CD4-positive, alpha-beta T cell treated with Interleukin-21 for 1 hour (primary cell): Measurements from ENCODE around the gene ZGRF1.
"Not testable (repeated sequence)": the region's sequence is repeated elsewhere in the genome, so short reads cannot be mapped to it uniquely, and the experiment has no call there.

Experiments used
- DNase-seq: peaks from one replicate; pipeline ENCODE4 v3.0.0-alpha.2; 2020

ZGRF1 gene, protein sequence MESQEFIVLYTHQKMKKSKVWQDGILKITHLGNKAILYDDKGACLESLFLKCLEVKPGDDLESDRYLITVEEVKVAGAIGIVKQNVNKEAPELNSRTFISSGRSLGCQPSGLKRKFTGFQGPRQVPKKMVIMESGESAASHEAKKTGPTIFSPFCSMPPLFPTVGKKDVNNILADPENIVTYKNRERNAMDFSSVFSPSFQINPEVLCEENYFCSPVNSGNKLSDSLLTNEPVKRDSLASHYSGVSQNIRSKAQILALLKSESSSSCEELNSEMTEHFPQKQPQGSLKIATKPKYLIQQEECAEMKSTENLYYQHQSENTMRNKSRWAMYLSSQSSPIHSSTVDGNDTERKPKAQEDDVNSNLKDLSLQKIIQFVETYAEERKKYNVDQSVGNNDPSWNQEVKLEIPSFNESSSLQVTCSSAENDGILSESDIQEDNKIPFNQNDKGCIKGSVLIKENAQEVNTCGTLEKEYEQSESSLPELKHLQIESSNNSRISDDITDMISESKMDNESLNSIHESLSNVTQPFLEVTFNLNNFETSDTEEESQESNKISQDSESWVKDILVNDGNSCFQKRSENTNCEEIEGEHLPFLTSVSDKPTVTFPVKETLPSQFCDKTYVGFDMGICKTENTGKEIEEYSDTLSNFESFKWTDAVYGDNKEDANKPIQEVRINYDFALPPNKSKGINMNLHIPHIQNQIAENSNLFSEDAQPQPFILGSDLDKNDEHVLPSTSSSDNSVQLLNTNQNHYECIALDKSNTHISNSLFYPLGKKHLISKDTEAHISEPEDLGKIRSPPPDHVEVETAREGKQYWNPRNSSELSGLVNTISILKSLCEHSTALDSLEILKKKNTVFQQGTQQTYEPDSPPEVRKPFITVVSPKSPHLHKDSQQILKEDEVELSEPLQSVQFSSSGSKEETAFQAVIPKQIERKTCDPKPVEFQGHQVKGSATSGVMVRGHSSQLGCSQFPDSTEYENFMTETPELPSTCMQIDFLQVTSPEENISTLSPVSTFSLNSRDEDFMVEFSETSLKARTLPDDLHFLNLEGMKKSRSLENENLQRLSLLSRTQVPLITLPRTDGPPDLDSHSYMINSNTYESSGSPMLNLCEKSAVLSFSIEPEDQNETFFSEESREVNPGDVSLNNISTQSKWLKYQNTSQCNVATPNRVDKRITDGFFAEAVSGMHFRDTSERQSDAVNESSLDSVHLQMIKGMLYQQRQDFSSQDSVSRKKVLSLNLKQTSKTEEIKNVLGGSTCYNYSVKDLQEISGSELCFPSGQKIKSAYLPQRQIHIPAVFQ (N-terminal part only)

DNA sequence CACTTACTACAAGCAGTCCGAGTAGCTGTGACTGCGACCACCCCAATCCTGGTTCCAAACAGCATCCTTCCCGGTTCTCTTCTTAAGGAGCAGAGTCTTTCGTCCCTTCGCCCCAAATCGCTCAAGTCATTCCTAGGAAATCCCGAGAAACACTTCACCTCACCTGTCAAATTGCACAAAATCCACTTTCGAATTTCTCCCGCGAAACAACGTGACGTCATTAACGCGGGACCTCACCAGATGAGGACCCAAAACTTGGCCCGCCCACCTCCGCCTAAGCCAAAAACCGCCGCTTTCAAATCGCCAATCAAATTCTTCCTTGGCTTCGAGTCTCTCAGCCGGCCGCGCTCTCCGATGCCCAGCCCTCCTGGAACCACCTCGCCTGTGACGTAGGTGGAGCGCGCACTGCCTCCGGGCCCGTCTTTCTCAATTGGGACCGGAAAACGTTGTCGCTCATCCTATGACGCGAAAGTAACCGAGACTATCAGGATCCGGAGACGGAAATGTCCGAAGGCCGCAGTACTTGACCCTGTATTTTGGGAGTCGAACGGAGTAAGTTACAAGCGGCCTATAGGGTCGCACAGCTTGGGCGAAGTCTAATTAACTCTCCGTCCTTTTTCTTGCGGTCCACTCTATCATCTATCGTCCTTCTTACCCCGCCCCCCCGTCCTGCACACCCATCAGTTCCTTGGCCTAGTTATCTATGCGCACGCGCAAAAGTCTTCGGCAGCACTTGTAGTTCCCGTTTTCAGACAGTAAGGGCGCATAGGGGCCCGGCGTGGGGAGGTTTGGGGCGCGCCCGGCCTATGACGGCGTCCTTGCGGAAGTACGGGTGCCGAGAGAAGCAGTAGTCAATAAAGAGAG, at the start of gene ZGRF1, which contains the start of gene LARP7:
ZGRF1 (minus strand) TSS at position 222 of the 864 bp plus-strand sequence. CDS start 3,733 bp downstream, outside the sequence.
LARP7 (plus strand) TSS at position 456 of the 864 bp plus-strand sequence. CDS start 7,527 bp downstream, outside the sequence.
- peak; percentile 99 for DNase-seq

DNA sequence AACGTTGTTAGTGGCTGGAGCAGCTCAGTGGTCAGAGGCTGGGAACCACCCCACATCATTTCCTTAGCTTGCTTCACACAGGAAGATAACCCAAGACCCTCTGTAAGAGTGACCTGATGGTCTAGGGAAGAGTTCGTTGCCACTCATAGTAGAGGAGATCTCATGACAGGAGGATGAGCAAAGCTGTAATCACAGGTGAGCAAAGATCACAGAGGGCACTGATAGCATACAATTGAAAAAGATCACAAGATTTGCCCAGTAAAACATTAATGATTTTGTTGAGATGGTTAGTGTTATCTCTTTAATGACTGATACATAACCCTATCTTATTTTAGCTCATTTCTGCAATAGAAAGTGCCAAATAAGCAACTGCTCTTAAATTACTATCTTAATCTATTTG, 44.3 kb upstream of the ZGRF1 start:
- DNase-seq = no peak

DNA sequence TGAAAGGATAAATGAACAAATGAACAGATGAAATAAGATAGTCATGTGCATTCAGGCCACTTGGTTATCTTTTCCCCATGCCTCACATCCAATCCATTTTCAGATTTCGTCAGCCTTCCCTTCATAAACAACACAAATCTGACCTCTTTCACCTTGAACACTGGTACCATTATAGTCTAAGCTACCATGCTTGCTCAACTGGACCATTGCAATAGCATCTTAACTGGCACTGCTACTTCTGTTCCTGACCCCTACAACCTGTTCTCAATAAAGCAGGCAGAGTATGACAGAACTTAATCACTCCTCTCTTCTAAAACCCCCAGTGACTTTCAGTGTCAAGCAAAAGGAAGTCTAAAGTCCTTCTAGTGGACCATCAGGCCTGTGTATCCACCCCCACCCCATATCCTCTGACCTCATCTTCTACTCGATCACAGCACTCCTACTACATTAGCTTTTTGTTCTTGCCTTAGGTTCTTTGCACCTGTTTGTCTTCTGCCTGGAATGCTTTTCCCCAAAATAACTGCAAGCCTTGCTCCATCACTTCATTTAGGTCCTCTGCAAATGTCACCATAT, 40.9 kb upstream of the ZGRF1 start:
- no peak for DNase-seq

DNA sequence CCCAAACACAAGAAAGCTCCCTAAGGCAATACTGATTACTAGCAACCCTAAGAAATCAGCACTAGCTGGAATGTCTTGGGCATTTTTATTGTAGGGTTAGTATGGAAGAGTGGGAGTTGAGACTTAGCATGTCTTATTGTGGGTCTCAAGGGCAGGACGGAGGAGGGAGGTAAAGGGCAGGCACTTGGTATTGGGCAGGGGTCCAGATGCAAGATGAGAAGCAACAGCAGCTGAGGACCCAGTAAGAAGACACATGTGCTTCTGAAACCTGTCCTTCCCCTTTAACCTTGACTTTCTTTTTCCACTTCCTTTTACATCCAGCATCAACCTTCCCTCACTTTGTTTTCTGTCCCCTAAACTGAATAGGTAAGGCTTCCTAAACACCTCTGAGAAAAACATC, 37.7 kb upstream of the ZGRF1 start:
- DNase-seq = no peak

DNA sequence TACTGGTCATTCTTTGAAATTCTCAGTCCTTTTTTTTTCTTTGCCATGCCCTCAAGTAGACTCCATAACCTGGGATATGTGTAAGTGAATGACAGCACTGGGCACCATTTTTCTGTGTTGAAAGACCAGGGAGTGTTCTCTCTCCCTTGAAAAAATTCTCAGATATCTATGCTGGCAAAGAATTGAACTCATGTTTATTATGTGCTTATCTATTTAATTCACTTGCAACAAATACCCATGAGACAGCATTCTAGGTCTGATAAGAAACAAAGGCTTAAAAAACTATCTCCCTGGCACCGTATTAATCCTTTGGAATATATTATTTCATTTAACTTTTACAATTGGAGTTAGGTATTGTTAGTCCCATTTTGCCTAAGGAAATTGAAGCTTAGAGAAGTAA, 37.0 kb upstream of the ZGRF1 start:
- DNase-seq = no peak

DNA sequence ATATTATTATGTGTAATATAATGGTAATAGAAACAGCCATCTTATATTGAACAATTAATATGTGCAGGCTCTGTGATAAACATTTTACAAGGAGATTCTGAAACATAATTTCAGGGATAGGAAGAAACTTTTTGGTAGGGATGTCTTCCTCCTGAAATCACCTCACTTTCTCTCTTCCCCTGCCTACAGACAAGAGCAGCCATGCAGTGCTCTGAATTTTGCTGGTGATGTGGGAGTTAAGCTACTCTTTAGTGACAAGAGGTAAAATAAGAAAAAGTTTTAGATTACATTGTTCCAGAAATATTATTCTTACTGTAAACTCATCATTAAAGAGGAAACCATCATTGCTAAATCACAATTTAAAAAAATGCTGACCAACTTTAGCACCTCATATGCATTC, 36.4 kb upstream of the ZGRF1 start:
- DNase-seq = no peak

DNA sequence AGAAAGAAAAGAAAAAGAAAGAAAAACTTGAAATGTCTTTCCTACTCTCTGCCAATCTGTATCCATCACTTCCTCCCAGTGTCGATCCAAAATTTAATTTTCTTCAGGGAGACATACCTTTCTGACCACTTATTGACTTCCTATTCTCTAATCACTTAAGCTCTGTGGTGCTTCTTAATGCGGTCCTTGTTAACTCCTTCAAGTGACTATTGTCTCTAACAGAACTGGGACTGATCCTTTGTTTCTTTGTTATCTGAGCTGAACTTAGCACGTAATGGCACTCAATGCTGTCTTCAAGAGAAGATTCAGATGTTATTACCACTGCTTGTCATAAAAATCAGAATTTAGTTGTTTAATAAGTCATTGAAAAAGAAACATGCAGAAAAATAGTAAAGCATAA, 31.4 kb upstream of the ZGRF1 start:
- no peak for DNase-seq

DNA sequence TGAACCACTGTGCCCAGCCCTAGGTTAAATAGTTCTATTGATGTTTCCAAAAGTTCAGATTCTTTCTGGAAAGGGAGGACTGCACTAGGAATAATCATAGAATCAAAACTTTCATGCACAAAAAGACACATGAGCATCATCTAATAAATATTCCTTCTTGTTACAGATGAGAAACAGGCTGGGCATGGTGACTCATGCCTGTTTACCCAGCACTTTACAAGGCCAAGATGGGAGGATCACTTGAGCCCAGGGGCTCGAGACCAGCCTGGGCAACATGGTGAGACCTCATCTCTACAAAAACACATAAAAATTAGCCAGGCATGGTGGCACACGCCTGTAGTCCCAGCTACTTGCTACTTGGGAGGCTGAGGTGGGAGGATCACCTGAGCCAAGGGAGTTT, 27.9 kb upstream of the ZGRF1 start:
- no peak for DNase-seq

DNA sequence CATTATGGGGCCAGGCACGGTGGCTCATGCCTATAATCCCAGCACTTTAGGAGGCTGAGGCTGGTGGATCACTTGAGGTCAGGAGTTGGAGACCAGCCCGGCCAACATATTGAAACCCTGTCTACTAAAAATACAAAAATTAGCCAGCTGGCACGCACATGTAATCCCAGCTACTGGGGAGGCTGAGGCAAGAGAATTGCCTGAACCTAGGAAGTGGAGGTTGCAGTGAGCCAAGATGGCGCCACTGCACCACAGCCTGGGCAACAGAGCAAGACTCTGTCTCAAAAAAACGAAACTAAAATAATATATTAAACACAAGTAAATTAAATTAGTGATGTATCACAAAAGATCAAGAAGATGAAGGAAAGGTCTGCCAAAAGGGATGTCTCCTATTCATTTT, 19.4 kb upstream of the ZGRF1 start:
- DNase-seq = not testable (repeated sequence)

DNA sequence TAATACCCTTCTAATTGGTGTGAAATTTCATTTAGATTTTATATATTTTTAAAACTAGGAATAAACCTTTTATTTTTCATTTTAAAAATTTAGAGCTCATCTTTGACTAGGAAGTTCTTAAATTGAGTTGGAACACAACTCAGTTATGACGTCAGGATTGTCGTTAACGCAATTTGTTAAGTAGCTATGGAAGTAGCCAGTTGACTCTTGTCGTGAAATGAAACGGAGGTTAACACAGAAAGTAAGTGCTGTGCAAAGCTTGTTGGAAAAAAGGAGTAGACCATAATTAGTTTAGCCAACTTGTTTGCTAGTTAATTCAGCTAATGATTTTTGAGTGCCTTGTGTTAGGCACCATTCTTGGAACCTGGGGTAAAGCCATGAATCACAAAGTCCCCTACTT, 18.6 kb upstream of the ZGRF1 start:
- no peak for DNase-seq

DNA sequence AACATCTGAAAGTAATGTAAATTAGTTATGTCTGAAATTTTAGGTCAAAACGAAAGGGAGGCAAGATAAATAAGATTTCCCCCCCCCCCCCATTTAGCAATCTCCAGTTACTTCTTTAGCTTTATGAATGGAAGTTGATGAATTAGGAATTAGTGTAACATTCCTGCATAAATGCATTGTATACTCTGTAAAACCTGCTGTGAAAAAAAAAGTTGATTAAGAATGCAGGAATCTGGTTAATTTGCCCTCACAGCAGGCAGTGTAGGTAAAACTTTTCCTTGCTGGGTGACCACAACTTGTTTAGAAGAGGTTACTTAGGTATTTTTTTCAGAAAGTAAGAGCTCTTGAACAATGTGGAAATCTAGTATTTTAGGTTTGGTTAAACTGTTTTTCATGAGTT, 15.5 kb upstream of the ZGRF1 start:
- no peak for DNase-seq

DNA sequence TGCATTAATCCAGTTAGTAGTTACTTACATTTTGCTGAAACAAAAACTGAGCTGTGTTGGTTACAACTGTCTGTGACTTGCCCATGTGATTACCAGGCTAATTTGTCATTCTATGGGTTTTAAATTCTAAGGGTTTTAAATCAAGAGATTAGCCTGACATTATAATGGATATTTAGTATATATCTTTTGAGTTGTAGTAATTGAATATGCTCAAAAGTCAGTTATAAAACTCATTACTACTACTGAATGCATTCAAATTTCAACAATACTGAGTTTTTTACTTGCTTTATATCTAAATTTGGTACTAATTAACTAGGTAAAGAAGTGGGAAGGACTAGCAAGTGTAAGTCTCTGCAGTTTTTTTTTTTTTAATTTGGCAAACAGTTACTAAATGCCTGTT, 14.9 kb upstream of the ZGRF1 start:
- DNase-seq = no peak

DNA sequence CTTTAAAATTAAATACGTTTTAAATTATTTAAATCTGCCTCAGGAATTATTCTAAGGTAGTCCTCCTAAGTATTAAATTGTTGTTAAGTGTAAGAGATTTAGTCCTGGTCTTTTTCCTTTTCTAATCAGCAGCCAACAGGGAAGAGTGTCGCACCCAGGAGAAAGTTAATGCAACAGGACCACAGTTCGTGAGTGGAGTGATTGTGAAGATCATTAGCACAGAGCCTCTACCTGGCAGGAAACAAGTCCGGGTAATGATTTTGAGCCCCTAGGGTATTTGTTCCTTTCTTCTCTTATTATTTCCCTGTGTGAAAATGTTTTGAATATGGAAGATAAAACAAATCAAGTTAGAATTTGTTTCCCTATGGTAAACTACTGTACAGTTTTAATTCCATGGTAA, 13.6 kb upstream of the ZGRF1 start:
- no peak for DNase-seq

DNA sequence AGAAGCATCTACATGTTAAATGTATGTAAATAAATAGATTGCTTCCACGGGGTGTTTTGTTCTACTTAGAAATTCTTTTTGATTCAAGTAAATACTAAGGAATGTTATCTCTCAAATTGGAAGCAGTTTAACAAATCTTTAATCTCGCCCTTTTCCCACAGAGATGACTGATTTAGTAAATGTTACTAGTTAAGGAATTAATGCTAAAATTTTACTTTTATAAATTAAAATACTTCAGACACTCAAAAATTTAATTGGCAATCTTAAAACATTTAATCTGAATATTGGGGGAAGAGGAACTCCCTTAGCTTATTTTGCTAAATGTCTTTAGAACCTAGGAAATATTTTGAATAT, 12.3 kb upstream of the ZGRF1 start:
- no peak for DNase-seq

DNA sequence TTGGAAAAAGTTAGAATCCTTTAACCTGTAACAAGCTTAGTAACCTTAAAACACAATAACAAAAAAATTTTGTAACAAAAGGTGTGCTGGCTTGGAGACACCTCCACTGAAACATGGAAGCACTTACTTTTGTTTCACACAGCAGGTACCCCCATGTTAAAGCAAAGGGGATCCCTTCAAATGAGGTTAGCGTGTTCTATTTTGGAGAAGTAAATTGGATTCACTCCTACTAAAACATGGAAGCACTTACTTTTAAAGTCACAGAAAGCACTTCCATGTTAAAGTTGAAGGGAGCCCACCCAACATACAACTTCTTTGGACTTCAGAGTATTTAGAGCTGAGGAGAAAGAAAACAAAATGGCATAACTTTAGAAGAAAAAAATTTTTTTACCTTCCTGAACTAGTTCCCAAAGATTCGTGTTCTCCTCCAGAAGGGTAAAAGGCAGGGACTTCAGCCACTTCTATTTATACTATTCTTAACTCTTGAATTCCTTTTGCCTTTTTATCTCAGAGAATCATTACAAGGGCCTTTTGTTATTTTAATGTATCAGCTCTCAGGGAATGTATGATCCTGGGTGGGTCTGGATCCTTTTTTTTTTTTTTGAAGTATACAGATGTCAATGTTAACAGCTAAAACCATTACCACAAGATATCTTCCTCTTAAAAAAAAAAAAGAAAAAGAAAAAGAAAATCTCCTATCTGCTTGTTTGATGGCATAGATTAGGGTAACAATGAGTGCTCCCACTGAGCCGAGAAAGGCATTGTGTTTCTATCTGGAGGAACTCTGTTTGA, 11.8 kb upstream of the ZGRF1 start:
- no peak for DNase-seq

DNA sequence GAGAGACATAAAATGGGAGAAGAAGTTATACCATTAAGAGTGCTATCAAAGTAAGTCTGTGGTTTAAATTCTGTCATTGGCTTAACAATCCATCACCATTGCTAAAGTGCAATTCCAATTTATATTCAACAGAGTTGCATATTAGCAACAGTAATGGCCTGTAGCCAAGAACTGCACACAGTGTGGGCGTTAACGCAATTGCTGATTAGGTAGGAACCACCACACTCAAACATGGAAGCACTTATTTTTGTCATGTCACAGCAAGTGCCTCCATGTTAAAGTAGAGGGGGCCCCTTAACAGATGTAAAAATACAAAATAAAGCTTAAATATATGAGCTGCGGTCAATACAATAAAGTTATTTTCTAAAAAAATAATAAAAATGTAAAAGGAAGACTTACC, 11.1 kb upstream of the ZGRF1 start:
- DNase-seq = no peak

DNA sequence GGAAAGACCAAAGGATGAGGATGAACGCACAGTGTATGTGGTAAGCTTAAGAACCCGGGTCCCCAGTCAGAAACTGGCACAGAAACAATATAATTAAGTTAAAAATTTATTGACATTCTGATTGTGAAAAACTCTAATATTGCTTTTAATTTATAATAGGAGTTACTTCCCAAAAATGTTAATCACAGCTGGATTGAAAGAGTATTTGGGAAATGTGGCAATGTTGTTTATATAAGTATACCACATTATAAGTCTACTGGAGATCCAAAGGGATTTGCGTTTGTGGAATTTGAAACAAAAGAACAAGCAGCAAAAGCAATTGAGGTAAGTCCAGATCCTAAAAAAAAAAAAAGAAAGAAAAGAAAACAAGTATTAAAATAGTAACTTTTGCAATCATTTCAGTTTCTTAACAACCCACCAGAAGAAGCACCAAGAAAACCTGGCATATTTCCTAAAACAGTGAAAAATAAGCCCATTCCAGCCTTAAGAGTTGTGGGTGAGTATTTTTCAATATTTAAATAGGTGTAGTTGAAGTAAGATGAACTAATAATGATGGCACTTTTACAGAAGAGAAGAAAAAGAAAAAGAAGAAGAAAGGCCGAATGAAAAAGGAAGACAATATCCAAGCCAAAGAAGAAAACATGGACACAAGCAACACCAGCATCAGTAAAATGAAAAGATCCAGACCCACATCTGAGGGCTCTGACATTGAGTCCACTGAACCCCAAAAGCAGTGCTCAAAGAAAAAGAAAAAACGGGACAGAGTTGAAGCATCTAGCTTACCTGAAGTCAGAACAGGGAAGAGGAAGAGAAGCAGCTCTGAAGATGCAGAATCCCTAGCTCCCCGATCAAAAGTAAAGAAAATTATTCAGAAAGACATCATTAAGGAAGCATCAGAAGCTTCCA, 10.2 kb upstream of the ZGRF1 start:
- DNase-seq = no peak

DNA sequence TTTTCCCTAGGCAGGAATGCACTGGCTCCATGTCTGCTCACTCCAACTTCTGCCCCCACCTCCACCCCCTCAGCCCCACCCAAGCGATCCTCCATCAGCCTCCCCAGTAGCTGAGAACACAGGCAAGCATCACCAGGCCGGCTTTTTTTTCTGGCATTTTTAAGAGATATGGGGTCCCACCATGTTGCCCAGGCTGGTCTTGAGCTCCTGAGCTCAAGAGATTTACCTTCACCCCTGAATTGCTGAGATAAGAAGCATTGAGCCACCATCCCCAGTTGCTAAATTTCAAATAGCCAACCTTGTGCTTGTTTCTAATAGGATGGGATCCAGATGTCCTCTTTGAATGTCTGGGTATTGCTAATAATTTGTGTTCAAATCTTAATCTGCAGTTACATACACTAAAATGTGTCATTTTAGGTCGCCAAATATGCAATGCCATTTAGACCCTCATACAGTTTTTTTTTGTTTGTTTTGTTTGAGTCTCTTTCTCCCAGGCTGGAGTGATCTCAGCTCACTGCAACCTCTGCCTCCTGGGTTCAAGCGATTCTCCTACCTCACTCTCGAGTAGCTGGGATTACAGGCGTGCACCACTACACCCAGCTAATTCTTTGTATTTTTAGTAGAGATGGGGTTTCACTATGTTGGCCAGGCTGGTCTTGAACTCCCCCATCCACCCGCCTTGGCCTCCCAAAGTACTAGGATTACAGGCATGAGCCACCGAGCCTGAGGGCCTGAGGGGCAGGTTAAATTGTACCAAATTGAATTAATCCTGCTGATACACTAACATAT, 9.0 kb upstream of the ZGRF1 start:
- DNase-seq = no peak
